Endothelial cell of umbilical vein (primary cell): ENCODE data around the gene DNAJC21. TPM values are rescaled to one million over a fixed set of nuclear protein-coding genes. Genes with fewer than 3 reads are reported as not detected.

Source experiments
- BruUV-seq: library from RNA; stranded (reverse); fragments of 400-500 nt; replicated peaks from 2 replicates; lab custom pipeline; 2021; lab: Mats Ljungman, UMichigan
- CTCF ChIA-PET: fragments of 300-600, 350-600 bp; sonication (Branson Sonifier 250); formaldehyde crosslinking; loops from one replicate; lab custom pipeline; 2021; ENCODE audit warnings: antibody characterized with exemption, inconsistent platforms; lab: Charles Lee
- POLR2A ChIA-PET: fragments of 300-600, 350-600 bp; sonication (Branson Sonifier 250); formaldehyde crosslinking; loops from one replicate; lab custom pipeline; 2021; ENCODE audit warnings: antibody characterized with exemption, inconsistent platforms; lab: Charles Lee
- DNase-seq: peaks from one replicate; pipeline ENCODE4 v3.0.0-alpha.2; 2011; ENCODE audit warnings: low read depth, low spot score
- FAIRE-seq: peaks from 2 replicates; lab custom pipeline; 2011; peaks lifted over from hg19 to GRCh38; lab: Jason Lieb, UNC
- H2AFZ ChIP-seq: 2 replicates; pipeline ENCODE4 v1.6.0; 2012; ENCODE audit warnings: low read depth, low read length, control low read depth, inconsistent platforms
- H3K27ac ChIP-seq: 2 replicates; pipeline ENCODE4 v1.5.1; 2011; ENCODE audit warnings: low read depth, mild to moderate bottlenecking, control low read depth, low read length, moderate library complexity; ENCODE audit not compliant: insufficient read depth
- H3K27me3 ChIP-seq, 2 experiments: 2 replicates each; pipeline versions ENCODE4 v1.6.0 to v1.6.1; 2011; ENCODE audit warnings: low read length in 2 of 2, mixed read lengths in 1 of 2; ENCODE audit not compliant: control insufficient read depth in 2 of 2, insufficient read depth in 2 of 2
- H3K36me3 ChIP-seq, 2 experiments: 2 replicates in 1 of 2; 3 replicates in 1 of 2; pipeline ENCODE4 v1.5.1; 2011; ENCODE audit warnings: low read length in 2 of 2, mild to moderate bottlenecking in 1 of 2, moderate library complexity in 1 of 2; ENCODE audit not compliant: control insufficient read depth in 2 of 2, insufficient read depth in 2 of 2; ENCODE audit errors: extremely low read depth in 1 of 2
- H3K4me1 ChIP-seq: 3 replicates; pipeline ENCODE4 v1.5.1; 2011; ENCODE audit warnings: mild to moderate bottlenecking, low read length; ENCODE audit not compliant: control insufficient read depth, insufficient read depth; ENCODE audit errors: extremely low read depth
- H3K4me2 ChIP-seq: 2 replicates; pipeline ENCODE4 v1.6.1; 2011; ENCODE audit warnings: low read length, control low read depth, mixed read lengths; ENCODE audit not compliant: insufficient read depth
- H3K4me3 ChIP-seq, 3 experiments: fragments of 200-600 bp in 1 of 3; sonication (generic), shearing (Covaris generic) in 1 of 3; replicated peaks in 1 of 3; 2 replicates each; pipeline ENCODE4 v1.5.1; 2011 to 2016; ENCODE audit warnings: control low read depth in 3 of 3, low read length in 3 of 3, mild to moderate bottlenecking in 2 of 3, inconsistent platforms in 1 of 3, low read depth in 1 of 3, moderate library complexity in 1 of 3; ENCODE audit not compliant: insufficient read depth in 1 of 3
- H3K79me2 ChIP-seq: 2 replicates; pipeline ENCODE4 v1.6.0; 2012; ENCODE audit warnings: low read length, inconsistent platforms; ENCODE audit not compliant: control insufficient read depth, insufficient read depth
- H3K9ac ChIP-seq: replicated peaks from 2 replicates; pipeline ENCODE3; 2011; ENCODE audit warnings: low read length, control low read depth; ENCODE audit not compliant: insufficient read depth; ENCODE audit errors: extremely low read depth
- H3K9me1 ChIP-seq: replicated peaks from 3 replicates; pipeline ENCODE4 v1.6.0; 2011; ENCODE audit warnings: mild to moderate bottlenecking, low read length; ENCODE audit not compliant: control insufficient read depth, insufficient read depth; ENCODE audit errors: extremely low read depth
- H3K9me3 ChIP-seq: replicated peaks from 2 replicates; pipeline ENCODE4 v1.5.1; 2012; ENCODE audit warnings: low read length, inconsistent platforms; ENCODE audit not compliant: control insufficient read depth, insufficient read depth
- H4K20me1 ChIP-seq: replicated peaks from 2 replicates; pipeline ENCODE3; 2011; ENCODE audit warnings: mild to moderate bottlenecking, low read length; ENCODE audit not compliant: control insufficient read depth, insufficient read depth; ENCODE audit errors: extremely low read depth
- FOS ChIP-seq: IDR thresholded peaks from 2 replicates; pipeline ENCODE4 v1.6.1; 2011; ENCODE audit warnings: mild to moderate bottlenecking, low read length, moderate library complexity, borderline replicate concordance; ENCODE audit not compliant: insufficient read depth
- GATA2 ChIP-seq: IDR thresholded peaks from 2 replicates; pipeline ENCODE4 v1.7.0; 2011; ENCODE audit warnings: low read depth, mild to moderate bottlenecking, moderate library complexity, mixed read lengths, low read length; ENCODE audit not compliant: insufficient read length, insufficient read depth
- JUN ChIP-seq: IDR thresholded peaks from 2 replicates; pipeline ENCODE4 v1.6.1; 2011; ENCODE audit warnings: borderline replicate concordance, low read depth; ENCODE audit not compliant: insufficient read length, insufficient read depth
- POLR2A ChIP-seq: IDR thresholded peaks from 2 replicates; pipeline ENCODE4 v1.6.1; 2012; ENCODE audit warnings: low read depth, mild to moderate bottlenecking, control low read depth, low read length
- POLR2AphosphoS5 ChIP-seq: IDR thresholded peaks from 2 replicates; pipeline ENCODE4 v1.6.1; 2012; ENCODE audit warnings: low read depth, mild to moderate bottlenecking, control low read depth, low read length, moderate library complexity; ENCODE audit not compliant: insufficient read depth
- dilution Hi-C: fragments of 300-500 bp; cut with MboI; formaldehyde crosslinking; loops from one replicate; pipeline ENCODE4 v1.15.0; 2019; ENCODE audit warnings: low sequenced_read_pairs; ENCODE audit not compliant: extremely low pct_ligation_motif_present
- intact Hi-C: fragments of 100-400 bp; cut with micrococcal nuclease; formaldehyde crosslinking; loops from one replicate; pipeline ENCODE4 v1.10.0; 2022
- polyA plus RNA-seq, 4 experiments: library from polyadenylated mRNA; depleted of rRNA in 3 of 4; stranded (reverse) in 3 of 4; unstranded in 1 of 4; fragments of >200 nt; gene quantifications; 2 replicates each; pipeline versions ENCODE4 v1.2.1 to v1.2.3, GENCODE V29; 2011 to 2012; ENCODE audit warnings: missing spikeins in 1 of 4
- total RNA-seq: library from RNA; stranded (reverse); gene quantifications from 2 replicates; pipeline ENCODE4 v1.2.3, GENCODE V29; 2021
- TF ChIP-seq, protein P1 (sequence below), 2 donors: IDR thresholded peaks; 1 replicate in 1 of 2; 2 replicates in 1 of 2; pipeline ENCODE4 v1.5.1; 2011; ENCODE audit warnings: low read length in 2 of 2, mild to moderate bottlenecking in 2 of 2, moderate library complexity in 2 of 2, control low read depth in 1 of 2, inconsistent platforms in 1 of 2, low read depth in 1 of 2; ENCODE audit not compliant: insufficient read depth in 1 of 2; ENCODE audit errors: extremely low read depth in 1 of 2
- TF ChIP-seq, protein P2 (sequence below): IDR thresholded peaks from 2 replicates; pipeline ENCODE4 v1.6.1; 2011; ENCODE audit not compliant: insufficient read depth, insufficient read length

The DNAJC21 gene
- total and polyA plus RNA-seq, 2 donors (not counting 3 experiments of a cell fraction or from before 2014, with no cell fraction given), result 5.3 to 39.4 TPM

DNA sequence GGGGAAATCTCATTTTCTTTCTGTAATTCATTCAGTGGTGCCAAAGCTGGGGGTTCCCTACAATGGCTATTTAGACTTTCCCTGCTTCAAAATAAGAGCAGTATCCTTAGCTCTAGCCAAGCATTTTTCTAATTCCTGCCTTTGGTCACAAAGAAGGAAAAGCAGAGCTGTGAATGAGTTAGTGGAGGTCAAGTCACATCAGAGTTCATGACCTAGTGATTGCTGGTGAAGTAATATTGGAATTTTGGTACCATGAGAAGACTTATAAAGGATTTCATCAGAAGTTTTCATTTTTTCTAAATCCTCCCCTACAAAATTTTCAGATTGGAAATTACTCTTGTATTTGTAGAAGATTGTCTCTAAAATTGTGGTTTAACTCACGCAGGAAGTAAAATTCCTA is 28.0 kb downstream of the DNAJC21 start:
- no peak overlapping the region for H3K4me2 ChIP-seq
- no peaks in the 10 kb centered on the region for H3K27me3 ChIP-seq
- H4K20me1 ChIP-seq, result no peaks in the 10 kb centered on the region
- no peak overlapping the region for H3K27ac ChIP-seq
- TF ChIP-seq FOS (no peak), GATA2 (no peak), POLR2A (no peak), POLR2AphosphoS5 (no peak), JUN (no peak)
- TF ChIP-seq, protein P1, sequence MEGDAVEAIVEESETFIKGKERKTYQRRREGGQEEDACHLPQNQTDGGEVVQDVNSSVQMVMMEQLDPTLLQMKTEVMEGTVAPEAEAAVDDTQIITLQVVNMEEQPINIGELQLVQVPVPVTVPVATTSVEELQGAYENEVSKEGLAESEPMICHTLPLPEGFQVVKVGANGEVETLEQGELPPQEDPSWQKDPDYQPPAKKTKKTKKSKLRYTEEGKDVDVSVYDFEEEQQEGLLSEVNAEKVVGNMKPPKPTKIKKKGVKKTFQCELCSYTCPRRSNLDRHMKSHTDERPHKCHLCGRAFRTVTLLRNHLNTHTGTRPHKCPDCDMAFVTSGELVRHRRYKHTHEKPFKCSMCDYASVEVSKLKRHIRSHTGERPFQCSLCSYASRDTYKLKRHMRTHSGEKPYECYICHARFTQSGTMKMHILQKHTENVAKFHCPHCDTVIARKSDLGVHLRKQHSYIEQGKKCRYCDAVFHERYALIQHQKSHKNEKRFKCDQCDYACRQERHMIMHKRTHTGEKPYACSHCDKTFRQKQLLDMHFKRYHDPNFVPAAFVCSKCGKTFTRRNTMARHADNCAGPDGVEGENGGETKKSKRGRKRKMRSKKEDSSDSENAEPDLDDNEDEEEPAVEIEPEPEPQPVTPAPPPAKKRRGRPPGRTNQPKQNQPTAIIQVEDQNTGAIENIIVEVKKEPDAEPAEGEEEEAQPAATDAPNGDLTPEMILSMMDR (IDR thresholded peaks at IDR 0.05; ENCODE audit: extremely low read depth in 1 of 2, insufficient read depth in 1 of 2, low read depth in 1 of 2, low read length in 2 of 2), result no peak
- TF ChIP-seq, protein P2, sequence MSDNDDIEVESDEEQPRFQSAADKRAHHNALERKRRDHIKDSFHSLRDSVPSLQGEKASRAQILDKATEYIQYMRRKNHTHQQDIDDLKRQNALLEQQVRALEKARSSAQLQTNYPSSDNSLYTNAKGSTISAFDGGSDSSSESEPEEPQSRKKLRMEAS, result no peak
- no peaks in the 10 kb centered on the region for H3K4me1 ChIP-seq
- FAIRE-seq (no peak), DNase-seq (no peak)
- no peak overlapping the region for H2AFZ ChIP-seq
- H3K9ac ChIP-seq, result no peak overlapping the region
- ChIA-PET CTCF (interaction anchor here (1.1 to 2.6 kb wide), 5 partner anchors 36 to 969 kb away, joined by 3 to 24 read pairs (median 5); no protein-coding TSS in a partner anchor), POLR2A (no interaction called here)
- intact Hi-C loops, result no loop called here
- no peak overlapping the region for H3K4me3 ChIP-seq
- H3K79me2 ChIP-seq, result no peaks in the 10 kb centered on the region
- dilution Hi-C loops, result no loop called here
- H3K9me1 ChIP-seq, result no peaks in the 10 kb centered on the region
- BruUV-seq, result no TSS peak
- peaks cover 0 to 4% of the 10 kb centered on the region in 2 experiments for H3K36me3 ChIP-seq
- no peaks in the 10 kb centered on the region for H3K9me3 ChIP-seq
